Stimulated activated CD4-positive, alpha-beta T cell treated with anti-CD3 and anti-CD28 coated beads, Interleukin-4, amount 100 ng/mL, for 1 hour (primary cell): Measurements from ENCODE around the gene WWOX.

Experiments used
- DNase-seq: peaks from one replicate; pipeline ENCODE4 v3.0.0-alpha.2; 2020

WWOX gene

GRCh38 chr16:78751601-78752000, 652.1 kb downstream of the WWOX start:
- DNase-seq, result no peak

GRCh38 chr16:78754713-78755112, 655.3 kb downstream of the WWOX start:
- no peak for DNase-seq

- no peak for DNase-seq
Observed at GRCh38 chr16:78755751-78756661, 656.6 kb downstream of the WWOX start.

GRCh38 chr16:78759596-78759995, 660.1 kb downstream of the WWOX start:
- DNase-seq, result no peak

GRCh38 chr16:78760611-78761010, 661.2 kb downstream of the WWOX start:
- DNase-seq, result no peak

GRCh38 chr16:78761427-78761826, 662.0 kb downstream of the WWOX start:
- no peak for DNase-seq

- no peak for DNase-seq
Observed at GRCh38 chr16:78762222-78762621, 662.8 kb downstream of the WWOX start.

- DNase-seq, result no peak
Observed at GRCh38 chr16:78763821-78764440, 664.5 kb downstream of the WWOX start.

GRCh38 chr16:78764478-78764877, 665.0 kb downstream of the WWOX start:
- no peak for DNase-seq

- DNase-seq, result no peak
Observed at GRCh38 chr16:78768226-78768625, 668.8 kb downstream of the WWOX start.

- DNase-seq, result peak; percentile 22
Observed at GRCh38 chr16:78768718-78769117, 669.3 kb downstream of the WWOX start.

- DNase-seq, result peak; percentile 80
Observed at GRCh38 chr16:78770353-78771091, 671.1 kb downstream of the WWOX start.

- DNase-seq, result no peak
Observed at GRCh38 chr16:78773291-78773702, 673.8 kb downstream of the WWOX start.

GRCh38 chr16:78773706-78774105, 674.3 kb downstream of the WWOX start:
- no peak for DNase-seq

GRCh38 chr16:78775161-78775561, 675.7 kb downstream of the WWOX start:
- DNase-seq, result peak; percentile 52

- DNase-seq, result peak; percentile 29
Observed at GRCh38 chr16:78778101-78779004, 678.9 kb downstream of the WWOX start.

- DNase-seq, result no peak
Observed at GRCh38 chr16:78780808-78781207, 681.4 kb downstream of the WWOX start.

- no peak for DNase-seq
Observed at GRCh38 chr16:78782572-78782971, 683.1 kb downstream of the WWOX start.

- DNase-seq, result no peak
Observed at GRCh38 chr16:78783570-78784079, 684.2 kb downstream of the WWOX start.

- no peak for DNase-seq
Observed at GRCh38 chr16:78784771-78785170, 685.3 kb downstream of the WWOX start.

GRCh38 chr16:78785218-78785617, 685.8 kb downstream of the WWOX start:
- no peak for DNase-seq

GRCh38 chr16:78786635-78787034, 687.2 kb downstream of the WWOX start:
- DNase-seq, result no peak
